ENCODE data around the gene NPHP3.
"Not testable (repeated sequence)": the region's sequence is repeated elsewhere in the genome, so short reads cannot be mapped to it uniquely, and the experiment has no call there.

NPHP3 gene

GRCh38 chr3:132722165-132723023 is at the start of gene NPHP3:
TSS of gene NPHP3 (minus strand) at chr3:132722409. CDS start at chr3:132722355, 54 bp downstream.
- DNase-seq (ENCODE audit: low spot score): peak; percentile 96

GRCh38 chr3:132758740-132759139 is 36.5 kb upstream of the NPHP3 start:
- DNase-seq (ENCODE audit: low spot score): no peak

GRCh38 chr3:132756108-132756650 is 34.0 kb upstream of the NPHP3 start:
- DNase-seq (ENCODE audit: low spot score): no peak

- no peak for DNase-seq (ENCODE audit: low spot score)
These were observed 31.7 kb upstream of the NPHP3 start for GRCh38 chr3:132753946-132754345.

GRCh38 chr3:132749786-132750185 is 27.6 kb upstream of the NPHP3 start:
- no peak for DNase-seq (ENCODE audit: low spot score)

GRCh38 chr3:132746720-132747119 is 24.5 kb upstream of the NPHP3 start:
- not testable (repeated sequence) for DNase-seq (ENCODE audit: low spot score)

- DNase-seq (ENCODE audit: low spot score): no peak
These were observed 16.1 kb upstream of the NPHP3 start for GRCh38 chr3:132738314-132738713.

GRCh38 chr3:132735589-132735988 is 13.4 kb upstream of the NPHP3 start:
- DNase-seq (ENCODE audit: low spot score): no peak

- DNase-seq (ENCODE audit: low spot score): no peak
These were observed 8.8 kb upstream of the NPHP3 start for GRCh38 chr3:132730891-132731580.

- DNase-seq (ENCODE audit: low spot score): peak; percentile 74
These were observed 4.2 kb upstream of the NPHP3 start for GRCh38 chr3:132726341-132726823.

- no peak for DNase-seq (ENCODE audit: low spot score)
These were observed 1.1 kb upstream of the NPHP3 start for GRCh38 chr3:132723024-132723950.

- DNase-seq (ENCODE audit: low spot score): no peak
These were observed 587 bp downstream of the NPHP3 start for GRCh38 chr3:132721479-132722164.

- DNase-seq (ENCODE audit: low spot score): no peak
These were observed 2.0 kb downstream of the NPHP3 start for GRCh38 chr3:132720228-132720627.

GRCh38 chr3:132716372-132716771 is 5.8 kb downstream of the NPHP3 start:
- DNase-seq (ENCODE audit: low spot score): no peak

GRCh38 chr3:132713977-132714727 is 8.1 kb downstream of the NPHP3 start:
- DNase-seq (ENCODE audit: low spot score): no peak

GRCh38 chr3:132710311-132710710 is 11.9 kb downstream of the NPHP3 start:
- no peak for DNase-seq (ENCODE audit: low spot score)

GRCh38 chr3:132709761-132710160 is 12.4 kb downstream of the NPHP3 start:
- DNase-seq (ENCODE audit: low spot score): no peak

GRCh38 chr3:132703733-132704132 is 18.5 kb downstream of the NPHP3 start:
- no peak for DNase-seq (ENCODE audit: low spot score)

- DNase-seq (ENCODE audit: low spot score): no peak
These were observed 26.8 kb downstream of the NPHP3 start for GRCh38 chr3:132695422-132695821.

- no peak for DNase-seq (ENCODE audit: low spot score)
These were observed 27.2 kb downstream of the NPHP3 start for GRCh38 chr3:132694991-132695390.

All from CD4-positive, alpha-beta T cell treated with Interleukin-15 for 4 hours (primary cell).